ENCODE results near the gene EVPLL. TPM values are rescaled to one million over a fixed set of nuclear protein-coding genes. Genes with fewer than 3 reads are reported as not detected.
"Not testable (repeated sequence)": the region's sequence is repeated elsewhere in the genome, so short reads cannot be mapped to it uniquely, and the experiment has no call there.

The EVPLL gene
- total and polyA plus RNA-seq, 2 of the 4 experiments (the other 2 are of a cell fraction) = not detected

- H3K27ac ChIP-seq (ENCODE audit: insufficient read depth, low read length); CTCF ChIA-PET; BruUV-seq (replicated peaks); in situ Hi-C loops (cut with MboI; ENCODE audit: low sequenced_read_pairs); H3K4ac ChIP-seq (ENCODE audit: low read depth, low read length); H3K4me1 ChIP-seq (ENCODE audit: control insufficient read depth, insufficient read depth, low read length); H2BK120ac ChIP-seq (ENCODE audit: low read depth, low read length); DNase-seq; H3K9me1 ChIP-seq (ENCODE audit: insufficient read depth, low read length); H3K9ac ChIP-seq (ENCODE audit: low read depth, low read length); H3K27me3 ChIP-seq (ENCODE audit: control insufficient read depth, insufficient read depth, low read length); H4K91ac ChIP-seq (ENCODE audit: insufficient read depth, low read depth, low read length); H3K9me3 ChIP-seq (ENCODE audit: control insufficient read depth, insufficient read depth, low read length); H2BK20ac ChIP-seq (ENCODE audit: low read depth, low read length); H3K79me1 ChIP-seq (ENCODE audit: low read depth in 1 of 2, low read length in 2 of 2); H2AFZ ChIP-seq (replicated peaks; ENCODE audit: low read length, poor library complexity); H2BK5ac ChIP-seq (ENCODE audit: low read depth, low read length, poor library complexity, severe bottlenecking); H2BK15ac ChIP-seq (ENCODE audit: low read depth, low read length); H3K18ac ChIP-seq (ENCODE audit: low read depth, low read length); dilution Hi-C loops (cut with HindIII; ENCODE audit: low sequenced_read_pairs, unreplicated experiment); H2AK5ac ChIP-seq (ENCODE audit: low read depth, low read length); POLR2A ChIA-PET (ENCODE audit: unreplicated experiment); H3K56ac ChIP-seq (ENCODE audit: extremely low read depth, insufficient read depth, low read length); intact Hi-C loops (cut with micrococcal nuclease); H3K14ac ChIP-seq (replicated peaks; ENCODE audit: low read depth, low read length); H3K4me3 ChIP-seq (ENCODE audit: insufficient read depth, low read depth, low read length); H3K4me2 ChIP-seq (ENCODE audit: low read depth, low read length); H4K20me1 ChIP-seq (ENCODE audit: insufficient read depth, low read length); H3K23ac ChIP-seq (ENCODE audit: low read depth, low read length); H2AK9ac ChIP-seq (replicated peaks; ENCODE audit: low read depth, low read length, poor library complexity); H4K5ac ChIP-seq (ENCODE audit: low read depth, low read length); H3K36me3 ChIP-seq (ENCODE audit: control insufficient read depth, insufficient read depth, low read length): not testable (repeated sequence)
- ATAC-seq (ENCODE audit: low read depth) = peak; percentile 90
- WGBS, 2 experiments (ENCODE audit: extremely low coverage in 2 of 2, insufficient read length in 1 of 2) = no CpG with 5 or more reads among the region's 32 CpGs
- peak overlapping the region in 1 of 2 experiments; percentile 94; a peak in 1 of 4 replicates for H4K8ac ChIP-seq (ENCODE audit: low read depth in 2 of 2, low read length in 2 of 2)
These were observed 34.5 kb downstream of the EVPLL start for GRCh38 chr17:18412001-18412538.

DNA sequence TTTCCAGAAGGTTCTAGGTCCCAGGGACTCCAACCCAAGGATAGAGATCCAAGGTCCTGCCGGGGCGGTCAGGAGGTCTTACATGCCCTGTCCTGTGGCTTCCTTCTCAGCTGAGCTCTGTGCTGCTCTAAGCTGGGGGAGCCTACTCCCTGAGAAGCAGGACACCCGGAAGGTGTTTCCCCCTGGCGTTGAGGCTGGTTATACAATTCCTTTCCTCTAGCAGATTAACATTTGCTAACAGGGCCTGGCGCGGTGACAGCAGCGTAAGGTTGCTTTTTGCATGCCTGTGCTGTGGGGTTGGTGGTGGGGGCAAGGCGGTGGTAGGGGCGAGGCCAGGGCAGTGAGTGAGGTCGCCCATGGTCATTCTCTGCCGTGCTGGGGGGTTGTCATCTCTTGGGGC is 43.9 kb downstream of the EVPLL start:
- BruUV-seq (replicated peaks); H3K36me3 ChIP-seq (ENCODE audit: control insufficient read depth, insufficient read depth, low read length); DNase-seq; H3K18ac ChIP-seq (ENCODE audit: low read depth, low read length); H3K4me1 ChIP-seq (ENCODE audit: control insufficient read depth, insufficient read depth, low read length); H3K4me2 ChIP-seq (ENCODE audit: low read depth, low read length); H2BK120ac ChIP-seq (ENCODE audit: low read depth, low read length); H2BK20ac ChIP-seq (ENCODE audit: low read depth, low read length); H3K9ac ChIP-seq (ENCODE audit: low read depth, low read length); H4K5ac ChIP-seq (ENCODE audit: low read depth, low read length); H3K9me1 ChIP-seq (ENCODE audit: insufficient read depth, low read length); in situ Hi-C loops (cut with MboI; ENCODE audit: low sequenced_read_pairs); dilution Hi-C loops (cut with HindIII; ENCODE audit: low sequenced_read_pairs, unreplicated experiment); H2AK5ac ChIP-seq (ENCODE audit: low read depth, low read length); intact Hi-C loops (cut with micrococcal nuclease); H3K56ac ChIP-seq (ENCODE audit: extremely low read depth, insufficient read depth, low read length); H4K91ac ChIP-seq (ENCODE audit: insufficient read depth, low read depth, low read length); H2AK9ac ChIP-seq (replicated peaks; ENCODE audit: low read depth, low read length, poor library complexity); H3K4ac ChIP-seq (ENCODE audit: low read depth, low read length); ATAC-seq (ENCODE audit: low read depth); H3K27ac ChIP-seq (ENCODE audit: insufficient read depth, low read length); H3K9me3 ChIP-seq (ENCODE audit: control insufficient read depth, insufficient read depth, low read length); H3K14ac ChIP-seq (replicated peaks; ENCODE audit: low read depth, low read length); H2BK5ac ChIP-seq (ENCODE audit: low read depth, low read length, poor library complexity, severe bottlenecking); H3K23ac ChIP-seq (ENCODE audit: low read depth, low read length); CTCF ChIA-PET; H3K4me3 ChIP-seq (ENCODE audit: insufficient read depth, low read depth, low read length); H4K20me1 ChIP-seq (ENCODE audit: insufficient read depth, low read length); H2BK15ac ChIP-seq (ENCODE audit: low read depth, low read length); H3K27me3 ChIP-seq (ENCODE audit: control insufficient read depth, insufficient read depth, low read length); H3K79me1 ChIP-seq (ENCODE audit: low read depth in 1 of 2, low read length in 2 of 2); POLR2A ChIA-PET (ENCODE audit: unreplicated experiment); H4K8ac ChIP-seq (ENCODE audit: low read depth in 2 of 2, low read length in 2 of 2); H2AFZ ChIP-seq (replicated peaks; ENCODE audit: low read length, poor library complexity): not testable (repeated sequence)
- WGBS, 2 experiments (ENCODE audit: extremely low coverage in 2 of 2, insufficient read length in 1 of 2) = no CpG with 5 or more reads among the region's 11 CpGs
